GM18909 (cell line): ENCODE measurements around the gene ABL2.

ENCODE experiments used
- ATAC-seq: cut with Tn5 transposase; IDR thresholded peaks from one replicate; pipeline ENCODE4 v1.9.1; 2021; ENCODE audit warnings: mild to moderate bottlenecking; ENCODE audit not compliant: unreplicated experiment, poor library complexity

The ABL2 gene

GRCh38 chr1:179103999-179104398 lies 125.5 kb downstream of the ABL2 start:
- no peak for ATAC-seq

GRCh38 chr1:179101566-179101965 lies 127.9 kb downstream of the ABL2 start:
- ATAC-seq: no peak

- no peak for ATAC-seq
These were observed 129.6 kb downstream of the ABL2 start for GRCh38 chr1:179099891-179100290.

- no peak for ATAC-seq
These were observed 133.6 kb downstream of the ABL2 start for GRCh38 chr1:179095924-179096323.

GRCh38 chr1:179095377-179095776 lies 134.1 kb downstream of the ABL2 start:
- ATAC-seq: no peak

GRCh38 chr1:179094818-179095217 lies 134.7 kb downstream of the ABL2 start:
- no peak for ATAC-seq

GRCh38 chr1:179092896-179093461 lies 136.5 kb downstream of the ABL2 start:
- ATAC-seq: no peak

GRCh38 chr1:179091691-179092165 lies 137.7 kb downstream of the ABL2 start:
- no peak for ATAC-seq

GRCh38 chr1:179090923-179091322 lies 138.6 kb downstream of the ABL2 start:
- ATAC-seq: no peak

GRCh38 chr1:179090522-179090921 lies 139.0 kb downstream of the ABL2 start:
- no peak for ATAC-seq

- ATAC-seq: no peak
These were observed 139.5 kb downstream of the ABL2 start for GRCh38 chr1:179089827-179090482.

GRCh38 chr1:179087665-179088064 lies 141.8 kb downstream of the ABL2 start:
- no peak for ATAC-seq

GRCh38 chr1:179083533-179083932 lies 145.9 kb downstream of the ABL2 start:
- peak; percentile 19 for ATAC-seq

- no peak for ATAC-seq
These were observed 146.5 kb downstream of the ABL2 start for GRCh38 chr1:179082999-179083335.

- peak; percentile 20 for ATAC-seq
These were observed 147.0 kb downstream of the ABL2 start for GRCh38 chr1:179082333-179082998.

GRCh38 chr1:179081687-179082332 lies 147.7 kb downstream of the ABL2 start, which contains the start of gene TOR3A:
TOR3A (plus strand) TSS chr1:179082070; CDS start chr1:179082129, 59 bp downstream.
- ATAC-seq: peak; percentile 88

- peak; percentile 28 for ATAC-seq
These were observed 148.4 kb downstream of the ABL2 start for GRCh38 chr1:179080866-179081686.

- peak; percentile 16 for ATAC-seq
These were observed 150.2 kb downstream of the ABL2 start for GRCh38 chr1:179079113-179079761.

- ATAC-seq: no peak
These were observed 152.1 kb downstream of the ABL2 start for GRCh38 chr1:179077396-179077795.

GRCh38 chr1:179066471-179066870 lies 163.0 kb downstream of the ABL2 start:
- ATAC-seq: no peak
